Spinal cord (tissue), 10 donors: Measurements from ENCODE around the gene TNRC6C. TPM values are rescaled to one million over a fixed set of nuclear protein-coding genes. Genes with fewer than 3 reads are reported as not detected.

ENCODE experiments used
- DNase-seq, 6 donors: peaks; one replicate each; pipeline versions ENCODE4 v3.0.0 to v3.0.0-alpha.2; 2013 to 2015; ENCODE audit warnings: low spot score in 6 of 6, low read depth in 4 of 6
- H3K27ac ChIP-seq: one replicate; pipeline ENCODE4 v1.5.1; 2013; ENCODE audit warnings: low read depth, low read length, control low read depth
- H3K27me3 ChIP-seq: one replicate; pipeline ENCODE4 v1.6.1; 2013; ENCODE audit warnings: low read length; ENCODE audit not compliant: control insufficient read depth, insufficient read depth
- H3K36me3 ChIP-seq: one replicate; pipeline ENCODE4 v1.6.1; 2013; ENCODE audit warnings: low read length; ENCODE audit not compliant: control insufficient read depth, insufficient read depth
- H3K4me1 ChIP-seq: one replicate; pipeline ENCODE4 v1.6.1; 2013; ENCODE audit warnings: low read length; ENCODE audit not compliant: control insufficient read depth, insufficient read depth
- H3K4me3 ChIP-seq: one replicate; pipeline ENCODE4 v1.5.1; 2013; ENCODE audit warnings: low read depth, low read length, control low read depth
- H3K9me3 ChIP-seq: one replicate; pipeline ENCODE4 v1.6.1; 2013; ENCODE audit warnings: low read length; ENCODE audit not compliant: control insufficient read depth, insufficient read depth
- WGBS: methylation state at CpG from one replicate; pipeline ENCODE4 v1.1.5; 2013; ENCODE audit warnings: missing lambda C conversion rate; ENCODE audit not compliant: insufficient coverage; 5-methylcytosine and 5-hydroxymethylcytosine counted together
- long read RNA-seq, 4 donors: transcript quantifications; one replicate each; lab custom pipeline, GENCODE V29; 2026
- polyA plus RNA-seq, 2 donors: library from polyadenylated mRNA; unstranded; fragments of 120-200 nt; gene quantifications; one replicate each; pipeline ENCODE4 v1.2.1, GENCODE V29; 2013; ENCODE audit not compliant: insufficient read length in 2 of 2
- total RNA-seq, 2 donors: library from RNA; depleted of rRNA in 1 of 2; stranded (reverse); fragments of 120-200 nt in 1 of 2; fragments of >200 nt in 1 of 2; gene quantifications; one replicate each; pipeline versions ENCODE4 v1.2.3 to v1.2.4, GENCODE V29; 2013 to 2014
- donor health status: healthy.

Gene TNRC6C, protein sequence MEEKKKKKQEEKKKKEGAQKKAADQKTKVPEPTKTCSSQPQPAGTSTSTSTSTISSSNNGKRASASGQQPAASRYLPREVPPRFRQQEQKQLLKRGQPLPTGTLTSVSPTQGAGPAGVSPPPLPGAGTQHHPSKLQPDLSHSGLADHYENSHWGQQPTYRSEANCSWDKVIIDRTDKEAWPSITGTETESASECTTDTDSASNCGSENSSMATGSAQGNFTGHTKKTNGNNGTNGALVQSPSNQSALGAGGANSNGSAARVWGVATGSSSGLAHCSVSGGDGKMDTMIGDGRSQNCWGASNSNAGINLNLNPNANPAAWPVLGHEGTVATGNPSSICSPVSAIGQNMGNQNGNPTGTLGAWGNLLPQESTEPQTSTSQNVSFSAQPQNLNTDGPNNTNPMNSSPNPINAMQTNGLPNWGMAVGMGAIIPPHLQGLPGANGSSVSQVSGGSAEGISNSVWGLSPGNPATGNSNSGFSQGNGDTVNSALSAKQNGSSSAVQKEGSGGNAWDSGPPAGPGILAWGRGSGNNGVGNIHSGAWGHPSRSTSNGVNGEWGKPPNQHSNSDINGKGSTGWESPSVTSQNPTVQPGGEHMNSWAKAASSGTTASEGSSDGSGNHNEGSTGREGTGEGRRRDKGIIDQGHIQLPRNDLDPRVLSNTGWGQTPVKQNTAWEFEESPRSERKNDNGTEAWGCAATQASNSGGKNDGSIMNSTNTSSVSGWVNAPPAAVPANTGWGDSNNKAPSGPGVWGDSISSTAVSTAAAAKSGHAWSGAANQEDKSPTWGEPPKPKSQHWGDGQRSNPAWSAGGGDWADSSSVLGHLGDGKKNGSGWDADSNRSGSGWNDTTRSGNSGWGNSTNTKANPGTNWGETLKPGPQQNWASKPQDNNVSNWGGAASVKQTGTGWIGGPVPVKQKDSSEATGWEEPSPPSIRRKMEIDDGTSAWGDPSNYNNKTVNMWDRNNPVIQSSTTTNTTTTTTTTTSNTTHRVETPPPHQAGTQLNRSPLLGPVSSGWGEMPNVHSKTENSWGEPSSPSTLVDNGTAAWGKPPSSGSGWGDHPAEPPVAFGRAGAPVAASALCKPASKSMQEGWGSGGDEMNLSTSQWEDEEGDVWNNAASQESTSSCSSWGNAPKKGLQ (N-terminal part only)
- total RNA-seq: 10 to 100 TPM; 21.5 to 22.3 TPM
- polyA plus RNA-seq: 10 to 100 TPM; 30.3 to 31.8 TPM
- long read RNA-seq, donor 1, partial matches to known transcripts: 5 of 5 reads
- long read RNA-seq, donor 1, other reads (novel, unspliced or antisense): 0 of 5 reads
- long read RNA-seq, donor 2, partial matches to known transcripts: 14 of 14 reads
- long read RNA-seq, donor 2, other reads (novel, unspliced or antisense): 0 of 14 reads
- long read RNA-seq, donor 3, partial matches to known transcripts: 0 of 2 reads
- long read RNA-seq, donor 3, other reads (novel, unspliced or antisense): 0 of 2 reads
- long read RNA-seq, donor 4: 0 reads

GRCh38 chr17:77957857-77958715, at the start of gene TNRC6C:
TNRC6C (plus strand) TSS chr17:77958703; CDS start chr17:78004207, 45,504 bp downstream.
- H3K36me3 ChIP-seq: no peaks in the 10 kb centered on the region
- H3K27ac ChIP-seq: peak within 1 kb of the TSS; percentile 76
- peak; percentile 93 to 100 (median 98) for DNase-seq
- H3K27me3 ChIP-seq: no peaks in the 10 kb centered on the region
- under 1% methylated on average over 103 of the region's 105 CpGs for WGBS
- H3K4me3 ChIP-seq: peak within 1 kb of the TSS; percentile 87
- peaks cover 8% of the 10 kb centered on the region for H3K4me1 ChIP-seq
- no peaks in the 10 kb centered on the region for H3K9me3 ChIP-seq

GRCh38 chr17:77909236-77909635, 49.3 kb upstream of the TNRC6C start:
- H3K36me3 ChIP-seq: no peaks in the 10 kb centered on the region
- no peak overlapping the region for H3K27ac ChIP-seq
- no peak for DNase-seq
- H3K27me3 ChIP-seq: no peaks in the 10 kb centered on the region
- WGBS: 61% methylated on average over 19 of the region's 19 CpGs
- no peaks in the 10 kb centered on the region for H3K9me3 ChIP-seq
- H3K4me3 ChIP-seq: no peak overlapping the region
- peaks cover 8% of the 10 kb centered on the region for H3K4me1 ChIP-seq

DNA sequence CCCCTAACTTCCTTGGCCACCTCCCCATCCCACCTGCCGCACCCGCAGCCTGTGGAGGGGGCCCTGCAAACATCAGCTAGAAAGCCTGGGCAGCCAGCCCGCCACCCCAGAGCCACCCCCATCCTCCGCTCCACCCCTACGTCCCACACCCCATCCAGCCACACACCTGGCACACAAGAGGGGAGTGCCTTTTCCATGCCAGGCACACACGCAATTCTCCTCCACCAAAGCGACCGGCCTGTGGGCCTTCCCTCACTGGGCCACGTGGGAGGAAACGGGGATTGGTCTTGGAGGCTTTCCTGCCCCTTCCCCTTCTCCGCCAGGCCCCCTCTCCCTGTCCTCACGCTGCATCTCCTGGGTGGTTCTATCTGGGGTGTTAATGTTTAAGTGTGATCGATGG, 48.7 kb upstream of the TNRC6C start:
- Histone ChIP-seq H3K27ac (no peak overlapping the region), H3K9me3 (no peaks in the 10 kb centered on the region), H3K27me3 (no peaks in the 10 kb centered on the region), H3K36me3 (no peaks in the 10 kb centered on the region), H3K4me3 (no peak overlapping the region), H3K4me1 (peaks cover 14% of the 10 kb centered on the region)
- WGBS: 100% methylated on average over 4 of the region's 13 CpGs
- no peak for DNase-seq

- no peaks in the 10 kb centered on the region for H3K36me3 ChIP-seq
- no peak overlapping the region for H3K27ac ChIP-seq
- H3K4me1 ChIP-seq: peaks cover 17% of the 10 kb centered on the region
- no peak overlapping the region for H3K4me3 ChIP-seq
- H3K27me3 ChIP-seq: peaks cover 5% of the 10 kb centered on the region
- no peaks in the 10 kb centered on the region for H3K9me3 ChIP-seq
- 60% methylated on average over 6 of the region's 18 CpGs for WGBS
- DNase-seq: peak in 2 of 6 donors; percentile 67 to 84
These were observed 43.9 kb upstream of the TNRC6C start for GRCh38 chr17:77914385-77915254.

DNA sequence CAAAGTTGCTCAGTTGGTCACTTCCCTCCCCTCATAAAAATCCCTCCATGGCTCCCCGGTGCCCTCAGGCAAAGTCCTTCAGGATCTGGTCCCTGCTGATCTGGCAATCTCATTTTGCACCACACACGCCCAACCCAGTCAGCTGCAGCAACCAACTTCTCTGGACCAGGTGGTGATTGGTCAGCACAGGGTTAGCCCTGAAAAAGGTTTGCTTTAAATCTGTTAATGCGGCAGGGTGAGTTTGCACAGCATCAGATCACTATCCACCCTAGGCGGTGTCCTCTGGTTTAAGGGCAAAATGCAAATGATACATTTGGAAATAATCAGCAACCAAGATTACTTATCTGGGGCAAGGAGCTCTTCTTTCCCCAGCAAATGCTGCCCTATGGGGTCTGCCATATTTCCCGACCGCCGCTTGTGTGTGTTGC, 42.9 kb upstream of the TNRC6C start:
- Histone ChIP-seq H3K36me3 (no peaks in the 10 kb centered on the region), H3K4me3 (no peak overlapping the region), H3K4me1 (peaks cover 16% of the 10 kb centered on the region), H3K27ac (no peak overlapping the region), H3K9me3 (no peaks in the 10 kb centered on the region), H3K27me3 (peaks cover 5% of the 10 kb centered on the region)
- DNase-seq: no peak
- 83% methylated on average over 3 of the region's 7 CpGs for WGBS

- WGBS: no CpG with 5 or more reads among the region's 6 CpGs
- Histone ChIP-seq H3K4me3 (no peak overlapping the region), H3K4me1 (peaks cover 16% of the 10 kb centered on the region), H3K27me3 (peaks cover 5% of the 10 kb centered on the region), H3K36me3 (no peaks in the 10 kb centered on the region), H3K9me3 (no peaks in the 10 kb centered on the region), H3K27ac (no peak overlapping the region)
- DNase-seq: peak in 1 of 6 donors; percentile 66
These were observed 42.2 kb upstream of the TNRC6C start for GRCh38 chr17:77916264-77916663.

GRCh38 chr17:77916703-77917481, 41.6 kb upstream of the TNRC6C start:
- no peaks in the 10 kb centered on the region for H3K36me3 ChIP-seq
- no peaks in the 10 kb centered on the region for H3K9me3 ChIP-seq
- H3K27me3 ChIP-seq: peaks cover 5% of the 10 kb centered on the region
- peaks cover 16% of the 10 kb centered on the region for H3K4me1 ChIP-seq
- 40% methylated on average over 15 of the region's 17 CpGs for WGBS
- H3K4me3 ChIP-seq: no peak overlapping the region
- peak in 1 of 6 donors; percentile 53 for DNase-seq
- no peak overlapping the region for H3K27ac ChIP-seq
